B cell (primary cell): ENCODE results near the gene GRM4.

Source experiments
- EZH2 ChIP-seq: IDR thresholded peaks from 2 replicates; pipeline ENCODE4 v1.6.1; 2012; ENCODE audit warnings: borderline replicate concordance, low read depth, mild to moderate bottlenecking, moderate library complexity, low read length; ENCODE audit not compliant: insufficient read depth, poor library complexity, severe bottlenecking
- TF ChIP-seq, protein P1 (sequence below): fragments of 200-600 bp; IDR thresholded peaks from one replicate; pipeline ENCODE4 v1.8.0; 2022; ENCODE audit warnings: antibody characterized with exemption, mild to moderate bottlenecking

DNA sequence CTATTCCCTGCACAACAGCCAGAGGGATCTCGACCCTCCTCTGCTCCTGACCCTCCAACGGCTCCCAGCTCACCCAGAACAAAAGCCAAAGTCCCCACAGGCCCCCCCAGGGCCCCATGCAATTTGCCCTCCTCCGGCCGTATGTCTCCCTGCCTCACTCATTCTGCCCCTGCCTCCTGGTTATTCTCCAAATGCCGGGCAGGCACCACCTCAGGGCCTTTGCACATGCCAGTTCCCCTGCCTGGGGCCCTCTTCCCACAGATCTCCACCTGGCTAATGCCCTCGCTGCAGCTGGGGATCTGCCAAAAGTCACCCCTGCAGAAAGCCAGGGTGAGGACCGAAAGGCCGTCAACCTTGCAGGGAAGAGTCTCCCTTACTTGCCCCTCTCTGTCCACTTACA lies 66.0 kb downstream of the GRM4 start:
- TF ChIP-seq, protein P1, sequence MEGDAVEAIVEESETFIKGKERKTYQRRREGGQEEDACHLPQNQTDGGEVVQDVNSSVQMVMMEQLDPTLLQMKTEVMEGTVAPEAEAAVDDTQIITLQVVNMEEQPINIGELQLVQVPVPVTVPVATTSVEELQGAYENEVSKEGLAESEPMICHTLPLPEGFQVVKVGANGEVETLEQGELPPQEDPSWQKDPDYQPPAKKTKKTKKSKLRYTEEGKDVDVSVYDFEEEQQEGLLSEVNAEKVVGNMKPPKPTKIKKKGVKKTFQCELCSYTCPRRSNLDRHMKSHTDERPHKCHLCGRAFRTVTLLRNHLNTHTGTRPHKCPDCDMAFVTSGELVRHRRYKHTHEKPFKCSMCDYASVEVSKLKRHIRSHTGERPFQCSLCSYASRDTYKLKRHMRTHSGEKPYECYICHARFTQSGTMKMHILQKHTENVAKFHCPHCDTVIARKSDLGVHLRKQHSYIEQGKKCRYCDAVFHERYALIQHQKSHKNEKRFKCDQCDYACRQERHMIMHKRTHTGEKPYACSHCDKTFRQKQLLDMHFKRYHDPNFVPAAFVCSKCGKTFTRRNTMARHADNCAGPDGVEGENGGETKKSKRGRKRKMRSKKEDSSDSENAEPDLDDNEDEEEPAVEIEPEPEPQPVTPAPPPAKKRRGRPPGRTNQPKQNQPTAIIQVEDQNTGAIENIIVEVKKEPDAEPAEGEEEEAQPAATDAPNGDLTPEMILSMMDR: no peak
- no peak for TF ChIP-seq EZH2
